ENCODE data around the gene CACTIN. TPM values are rescaled to one million over a fixed set of nuclear protein-coding genes. Genes with fewer than 3 reads are reported as not detected.

The CACTIN gene
- total and polyA plus RNA-seq, 2 experiments from 2014 or later: 19.4 to 49.0 TPM

DNA sequence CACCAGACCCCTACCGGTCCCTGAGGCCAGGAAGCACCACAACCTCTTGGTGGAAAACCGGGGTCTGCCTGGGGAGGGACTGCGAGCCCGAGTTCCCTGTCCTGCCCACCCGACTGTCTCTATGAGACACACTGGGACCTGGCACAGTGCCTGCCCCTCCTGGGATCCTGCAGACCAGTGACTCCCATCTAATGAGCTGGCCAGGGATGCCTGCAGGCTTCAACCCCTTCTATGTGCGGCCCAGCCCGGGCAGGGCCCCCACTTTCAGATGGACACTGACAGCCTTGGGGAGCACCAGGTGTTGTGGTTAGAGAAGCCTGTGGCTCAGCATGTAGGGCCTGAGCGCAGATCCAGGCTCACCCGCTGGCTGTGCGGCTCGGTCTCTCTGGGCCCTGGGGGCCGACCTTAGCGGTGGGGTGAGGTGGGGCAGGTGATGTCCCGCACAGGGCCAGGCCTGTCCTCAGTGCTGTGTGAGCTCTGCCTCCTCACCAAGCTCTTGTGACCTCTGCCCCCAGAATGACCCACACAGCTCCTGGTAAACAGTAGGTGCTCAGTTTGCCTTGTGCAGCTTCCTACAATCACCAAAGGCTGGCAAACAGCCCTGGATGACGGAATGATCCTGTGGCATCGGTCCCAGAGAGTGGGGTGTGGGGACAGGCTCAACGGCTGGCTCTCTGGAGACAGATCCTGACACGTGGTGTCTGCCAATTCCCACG, 17.9 kb upstream of the CACTIN start:
- no peaks in the 10 kb centered on the region for H3K9me3 ChIP-seq (ENCODE audit: low read depth)
- H3K4me3 ChIP-seq: no peak overlapping the region
- H3K27me3 ChIP-seq: no peaks in the 10 kb centered on the region
- H3K27ac ChIP-seq: no peak overlapping the region
- no peaks in the 10 kb centered on the region for H3K4me1 ChIP-seq (ENCODE audit: low read depth)
- TF ChIP-seq, protein P1, sequence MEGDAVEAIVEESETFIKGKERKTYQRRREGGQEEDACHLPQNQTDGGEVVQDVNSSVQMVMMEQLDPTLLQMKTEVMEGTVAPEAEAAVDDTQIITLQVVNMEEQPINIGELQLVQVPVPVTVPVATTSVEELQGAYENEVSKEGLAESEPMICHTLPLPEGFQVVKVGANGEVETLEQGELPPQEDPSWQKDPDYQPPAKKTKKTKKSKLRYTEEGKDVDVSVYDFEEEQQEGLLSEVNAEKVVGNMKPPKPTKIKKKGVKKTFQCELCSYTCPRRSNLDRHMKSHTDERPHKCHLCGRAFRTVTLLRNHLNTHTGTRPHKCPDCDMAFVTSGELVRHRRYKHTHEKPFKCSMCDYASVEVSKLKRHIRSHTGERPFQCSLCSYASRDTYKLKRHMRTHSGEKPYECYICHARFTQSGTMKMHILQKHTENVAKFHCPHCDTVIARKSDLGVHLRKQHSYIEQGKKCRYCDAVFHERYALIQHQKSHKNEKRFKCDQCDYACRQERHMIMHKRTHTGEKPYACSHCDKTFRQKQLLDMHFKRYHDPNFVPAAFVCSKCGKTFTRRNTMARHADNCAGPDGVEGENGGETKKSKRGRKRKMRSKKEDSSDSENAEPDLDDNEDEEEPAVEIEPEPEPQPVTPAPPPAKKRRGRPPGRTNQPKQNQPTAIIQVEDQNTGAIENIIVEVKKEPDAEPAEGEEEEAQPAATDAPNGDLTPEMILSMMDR (IDR thresholded peaks at IDR 0.05; ENCODE audit: low read depth, low read length): no peak
- no peaks in the 10 kb centered on the region for H3K36me3 ChIP-seq
- DNase-seq (ENCODE audit: low read depth in 1 of 2, low spot score in 1 of 2): peak in 1 of 2 donors; percentile 12

DNA sequence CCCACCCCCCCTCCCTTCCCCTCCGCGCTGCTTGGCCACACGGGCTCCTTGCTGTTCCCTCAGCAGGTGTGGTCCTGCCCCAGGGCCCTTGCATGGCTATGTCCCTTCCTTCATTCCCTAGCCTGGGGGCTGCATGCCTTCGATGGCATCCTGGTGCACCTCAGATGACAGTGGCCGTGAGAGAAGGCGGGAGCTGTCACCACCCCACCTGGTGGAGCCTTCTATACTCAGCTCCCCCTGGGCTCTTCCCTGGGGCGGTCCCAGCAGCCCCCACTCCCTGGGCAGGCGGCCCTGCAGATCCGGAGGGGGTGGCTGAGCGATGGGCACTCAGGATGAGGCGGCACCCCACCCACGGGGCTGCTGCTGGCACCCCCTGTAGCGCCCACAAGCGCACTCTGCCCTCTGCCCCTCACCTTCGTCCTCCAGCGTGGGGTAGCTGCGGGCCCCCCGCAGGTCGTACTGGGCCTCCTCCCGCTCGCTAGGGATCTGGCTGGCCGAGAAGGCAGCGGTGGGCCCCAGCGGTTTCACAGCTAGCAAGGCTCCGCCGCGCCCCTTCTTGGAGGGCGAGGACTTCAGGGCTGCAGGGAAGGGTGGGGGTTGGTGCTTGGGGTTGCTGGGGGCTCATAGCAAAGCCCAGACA, 17.2 kb upstream of the CACTIN start:
- Histone ChIP-seq H3K27ac (peak overlapping the region; percentile 7), H3K36me3 (no peaks in the 10 kb centered on the region)

GRCh38 chr19:3642987-3643673, 16.5 kb upstream of the CACTIN start:
- Histone ChIP-seq H3K4me1 (ENCODE audit: low read depth) (no peaks in the 10 kb centered on the region), H3K36me3 (peaks cover 2% of the 10 kb centered on the region), H3K27ac (peak overlapping the region; percentile 7), H3K9me3 (ENCODE audit: low read depth) (no peaks in the 10 kb centered on the region), H3K4me3 (no peak overlapping the region), H3K27me3 (no peaks in the 10 kb centered on the region)
- peak in 1 of 2 donors; percentile 15 for DNase-seq (ENCODE audit: low read depth in 1 of 2, low spot score in 1 of 2)
- TF ChIP-seq, protein P1 (IDR thresholded peaks at IDR 0.05; ENCODE audit: low read depth, low read length): no peak

More for the DNA sequence above, 17.2 kb upstream of the CACTIN start:
- H3K4me1 ChIP-seq (ENCODE audit: low read depth): no peaks in the 10 kb centered on the region
- DNase-seq (ENCODE audit: low read depth in 1 of 2, low spot score in 1 of 2): no peak
- H3K4me3 ChIP-seq: no peak overlapping the region
- no peaks in the 10 kb centered on the region for H3K27me3 ChIP-seq
- TF ChIP-seq, protein P1 (IDR thresholded peaks at IDR 0.05; ENCODE audit: low read depth, low read length): no peak
- no peaks in the 10 kb centered on the region for H3K9me3 ChIP-seq (ENCODE audit: low read depth)

DNA sequence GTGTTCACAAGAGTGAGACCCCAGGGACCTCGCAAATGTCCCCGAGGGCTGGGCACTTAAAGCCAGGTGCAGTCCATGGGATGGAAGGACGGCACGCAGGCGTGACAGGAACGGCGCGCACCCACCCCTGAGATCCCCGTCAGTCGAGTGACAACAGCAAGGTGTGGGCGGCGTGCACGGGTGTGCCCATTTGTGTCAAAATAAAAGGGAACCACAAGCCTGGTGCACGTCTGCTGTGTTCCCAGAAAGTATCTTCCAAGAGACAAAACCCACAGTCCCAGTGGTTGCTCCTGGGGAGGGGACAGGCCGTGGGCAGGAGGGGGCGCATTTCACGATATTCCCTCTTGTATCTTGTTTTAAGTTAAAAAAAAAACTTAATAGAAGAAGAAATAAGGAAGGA, 15.7 kb upstream of the CACTIN start:
- Histone ChIP-seq H3K27me3 (no peaks in the 10 kb centered on the region), H3K9me3 (ENCODE audit: low read depth) (no peaks in the 10 kb centered on the region), H3K4me1 (ENCODE audit: low read depth) (no peaks in the 10 kb centered on the region), H3K4me3 (no peak overlapping the region), H3K36me3 (peaks cover 4% of the 10 kb centered on the region), H3K27ac (no peak overlapping the region)
- no peak for DNase-seq (ENCODE audit: low read depth in 1 of 2, low spot score in 1 of 2)
- TF ChIP-seq, protein P1 (IDR thresholded peaks at IDR 0.05; ENCODE audit: low read depth, low read length): no peak

GRCh38 chr19:3641515-3642269, 15.1 kb upstream of the CACTIN start:
- no peak for DNase-seq (ENCODE audit: low read depth in 1 of 2, low spot score in 1 of 2)
- TF ChIP-seq, protein P1 (IDR thresholded peaks at IDR 0.05; ENCODE audit: low read depth, low read length): no peak
- no peaks in the 10 kb centered on the region for H3K4me1 ChIP-seq (ENCODE audit: low read depth)
- no peak overlapping the region for H3K27ac ChIP-seq
- H3K27me3 ChIP-seq: no peaks in the 10 kb centered on the region
- no peak overlapping the region for H3K4me3 ChIP-seq
- H3K36me3 ChIP-seq: peaks cover 6% of the 10 kb centered on the region
- H3K9me3 ChIP-seq (ENCODE audit: low read depth): no peaks in the 10 kb centered on the region

Data from cardiac muscle cell (in vitro differentiated cells and primary cell).